ENCODE measurements around the gene HIPK2.

Gene HIPK2

GRCh38 chr7:139523968-139524815 lies 253.6 kb downstream of the HIPK2 start:
- no peak for DNase-seq

GRCh38 chr7:139523199-139523941 lies 254.4 kb downstream of the HIPK2 start, which contains the start of gene CLEC2L:
Gene CLEC2L (plus strand): TSS chr7:139523685. CDS start chr7:139523928, 243 bp downstream.
- DNase-seq = no peak

- DNase-seq = no peak
These were observed 255.0 kb downstream of the HIPK2 start for GRCh38 chr7:139522830-139523198.

- DNase-seq = no peak
These were observed 256.4 kb downstream of the HIPK2 start for GRCh38 chr7:139521439-139521838.

- no peak for DNase-seq
These were observed 262.5 kb downstream of the HIPK2 start for GRCh38 chr7:139515266-139515665.

All from activated CD4-positive, alpha-beta T cell treated with anti-CD3 and anti-CD28 coated beads, Interleukin-2, amount 50 U/mL, for 1 hour (primary cell).